Measurements from ENCODE around the gene PIP5K1B. TPM values are rescaled to one million over a fixed set of nuclear protein-coding genes. Genes with fewer than 3 reads are reported as not detected.

The PIP5K1B gene
- total RNA-seq, 2 donors from 2014 or later: 0.17 to 0.37 TPM

GRCh38 chr9:68740561-68740960, 35.5 kb downstream of the PIP5K1B start:
- H3K9me3 Mint-ChIP-seq: no peaks in the 10 kb centered on the region
- H3K4me1 Mint-ChIP-seq: no peaks in the 10 kb centered on the region
- ATAC-seq (replicated peaks): no peak
- H3K27me3 Mint-ChIP-seq: peaks cover 25% of the 10 kb centered on the region
- no peak overlapping the region for H3K27ac Mint-ChIP-seq
- H3K36me3 Mint-ChIP-seq (ENCODE audit: low read depth): no peaks in the 10 kb centered on the region
- no peak overlapping the region for H3K4me3 Mint-ChIP-seq

GRCh38 chr9:68741234-68741633, 36.2 kb downstream of the PIP5K1B start:
- no peaks in the 10 kb centered on the region for H3K4me1 Mint-ChIP-seq
- peaks cover 21% of the 10 kb centered on the region for H3K27me3 Mint-ChIP-seq
- no peak overlapping the region for H3K4me3 Mint-ChIP-seq
- H3K36me3 Mint-ChIP-seq (ENCODE audit: low read depth): no peaks in the 10 kb centered on the region
- no peaks in the 10 kb centered on the region for H3K9me3 Mint-ChIP-seq
- no peak overlapping the region for H3K27ac Mint-ChIP-seq
- no peak for ATAC-seq (replicated peaks)

- no peak overlapping the region for H3K27ac Mint-ChIP-seq
- no peaks in the 10 kb centered on the region for H3K4me1 Mint-ChIP-seq
- ATAC-seq (replicated peaks): no peak
- no peaks in the 10 kb centered on the region for H3K36me3 Mint-ChIP-seq (ENCODE audit: low read depth)
- H3K27me3 Mint-ChIP-seq: peaks cover 16% of the 10 kb centered on the region
- no peak overlapping the region for H3K4me3 Mint-ChIP-seq
- no peaks in the 10 kb centered on the region for H3K9me3 Mint-ChIP-seq
These were observed 36.8 kb downstream of the PIP5K1B start for GRCh38 chr9:68741704-68742332.

GRCh38 chr9:68742333-68742730, 37.3 kb downstream of the PIP5K1B start:
- ATAC-seq (replicated peaks): no peak
- H3K9me3 Mint-ChIP-seq: no peaks in the 10 kb centered on the region
- no peak overlapping the region for H3K4me3 Mint-ChIP-seq
- no peak overlapping the region for H3K27ac Mint-ChIP-seq
- no peaks in the 10 kb centered on the region for H3K36me3 Mint-ChIP-seq (ENCODE audit: low read depth)
- H3K4me1 Mint-ChIP-seq: no peaks in the 10 kb centered on the region
- peaks cover 14% of the 10 kb centered on the region for H3K27me3 Mint-ChIP-seq

- peaks cover 10% of the 10 kb centered on the region for H3K27me3 Mint-ChIP-seq
- H3K36me3 Mint-ChIP-seq (ENCODE audit: low read depth): no peaks in the 10 kb centered on the region
- H3K4me3 Mint-ChIP-seq: no peak overlapping the region
- no peak overlapping the region for H3K27ac Mint-ChIP-seq
- no peaks in the 10 kb centered on the region for H3K9me3 Mint-ChIP-seq
- no peak for ATAC-seq (replicated peaks)
- no peaks in the 10 kb centered on the region for H3K4me1 Mint-ChIP-seq
These were observed 39.4 kb downstream of the PIP5K1B start for GRCh38 chr9:68744426-68744825.

- Mint-ChIP-seq H3K27me3 (no peaks in the 10 kb centered on the region), H3K27ac (no peak overlapping the region), H3K4me1 (no peaks in the 10 kb centered on the region), H3K4me3 (no peak overlapping the region), H3K9me3 (no peaks in the 10 kb centered on the region), H3K36me3 (ENCODE audit: low read depth) (no peaks in the 10 kb centered on the region)
- no peak for ATAC-seq (replicated peaks)
These were observed 41.5 kb downstream of the PIP5K1B start for GRCh38 chr9:68746525-68746924.

- Mint-ChIP-seq H3K4me3 (no peak overlapping the region), H3K27me3 (no peaks in the 10 kb centered on the region)
- no peak for ATAC-seq (replicated peaks)
These were observed 42.0 kb downstream of the PIP5K1B start for GRCh38 chr9:68747043-68747533.

GRCh38 chr9:68749135-68749534, 44.1 kb downstream of the PIP5K1B start:
- no peaks in the 10 kb centered on the region for H3K9me3 Mint-ChIP-seq
- H3K4me1 Mint-ChIP-seq: no peaks in the 10 kb centered on the region
- no peak overlapping the region for H3K4me3 Mint-ChIP-seq
- H3K27me3 Mint-ChIP-seq: no peaks in the 10 kb centered on the region
- no peaks in the 10 kb centered on the region for H3K36me3 Mint-ChIP-seq (ENCODE audit: low read depth)
- no peak overlapping the region for H3K27ac Mint-ChIP-seq
- ATAC-seq (replicated peaks): no peak

More at GRCh38 chr9:68747043-68747533, 42.0 kb downstream of the PIP5K1B start:
- no peaks in the 10 kb centered on the region for H3K9me3 Mint-ChIP-seq
- no peaks in the 10 kb centered on the region for H3K36me3 Mint-ChIP-seq (ENCODE audit: low read depth)
- H3K4me1 Mint-ChIP-seq: no peaks in the 10 kb centered on the region
- H3K27ac Mint-ChIP-seq: no peak overlapping the region

GRCh38 chr9:68749579-68750159, 44.6 kb downstream of the PIP5K1B start:
- H3K27ac Mint-ChIP-seq: no peak overlapping the region
- no peaks in the 10 kb centered on the region for H3K9me3 Mint-ChIP-seq
- H3K36me3 Mint-ChIP-seq (ENCODE audit: low read depth): no peaks in the 10 kb centered on the region
- no peaks in the 10 kb centered on the region for H3K27me3 Mint-ChIP-seq
- H3K4me1 Mint-ChIP-seq: no peaks in the 10 kb centered on the region
- ATAC-seq (replicated peaks): no peak
- H3K4me3 Mint-ChIP-seq: no peak overlapping the region

- no peaks in the 10 kb centered on the region for H3K36me3 Mint-ChIP-seq (ENCODE audit: low read depth)
- ATAC-seq (replicated peaks): no peak
These were observed 45.2 kb downstream of the PIP5K1B start for GRCh38 chr9:68750255-68750654.

GRCh38 chr9:68750786-68751185, 45.7 kb downstream of the PIP5K1B start:
- Mint-ChIP-seq H3K36me3 (ENCODE audit: low read depth) (no peaks in the 10 kb centered on the region), H3K4me3 (no peak overlapping the region), H3K27me3 (peaks cover 7% of the 10 kb centered on the region), H3K9me3 (no peaks in the 10 kb centered on the region), H3K27ac (no peak overlapping the region), H3K4me1 (no peaks in the 10 kb centered on the region)
- ATAC-seq (replicated peaks): no peak

More at GRCh38 chr9:68750255-68750654, 45.2 kb downstream of the PIP5K1B start:
- H3K9me3 Mint-ChIP-seq: no peaks in the 10 kb centered on the region
- no peaks in the 10 kb centered on the region for H3K4me1 Mint-ChIP-seq
- no peak overlapping the region for H3K4me3 Mint-ChIP-seq
- peaks cover 4% of the 10 kb centered on the region for H3K27me3 Mint-ChIP-seq
- H3K27ac Mint-ChIP-seq: no peak overlapping the region

GRCh38 chr9:68751556-68751955, 46.5 kb downstream of the PIP5K1B start:
- Mint-ChIP-seq H3K4me1 (no peaks in the 10 kb centered on the region), H3K27me3 (peaks cover 9% of the 10 kb centered on the region), H3K36me3 (ENCODE audit: low read depth) (no peaks in the 10 kb centered on the region), H3K4me3 (no peak overlapping the region), H3K9me3 (no peaks in the 10 kb centered on the region), H3K27ac (no peak overlapping the region)
- no peak for ATAC-seq (replicated peaks)

- Mint-ChIP-seq H3K4me3 (no peak overlapping the region), H3K27ac (no peak overlapping the region), H3K27me3 (peaks cover 27% of the 10 kb centered on the region), H3K4me1 (no peaks in the 10 kb centered on the region), H3K36me3 (ENCODE audit: low read depth) (peaks cover 8% of the 10 kb centered on the region), H3K9me3 (peaks cover 10% of the 10 kb centered on the region)
- ATAC-seq (replicated peaks): no peak
These were observed 50.0 kb downstream of the PIP5K1B start for GRCh38 chr9:68755051-68755450.

- no peak overlapping the region for H3K27ac Mint-ChIP-seq
- no peaks in the 10 kb centered on the region for H3K4me1 Mint-ChIP-seq
- peaks cover 10% of the 10 kb centered on the region for H3K9me3 Mint-ChIP-seq
These were observed 50.7 kb downstream of the PIP5K1B start for GRCh38 chr9:68755752-68756151.

GRCh38 chr9:68759981-68760673, 55.1 kb downstream of the PIP5K1B start:
- Mint-ChIP-seq H3K4me1 (no peaks in the 10 kb centered on the region), H3K27ac (no peak overlapping the region), H3K9me3 (peaks cover 10% of the 10 kb centered on the region), H3K27me3 (peaks cover 29% of the 10 kb centered on the region), H3K36me3 (ENCODE audit: low read depth) (peaks cover 8% of the 10 kb centered on the region), H3K4me3 (no peak overlapping the region)
- ATAC-seq (replicated peaks): no peak

More at GRCh38 chr9:68755752-68756151, 50.7 kb downstream of the PIP5K1B start:
- no peak overlapping the region for H3K4me3 Mint-ChIP-seq
- ATAC-seq (replicated peaks): no peak
- H3K36me3 Mint-ChIP-seq (ENCODE audit: low read depth): peaks cover 8% of the 10 kb centered on the region
- H3K27me3 Mint-ChIP-seq: peaks cover 27% of the 10 kb centered on the region

All from activated T-helper 17 cell treated with anti-CD3 and anti-CD28 coated beads, Interleukin-2, amount 50 U/mL, for 72 hours (primary cell).